GM18502 (cell line): ENCODE results near the gene EID1.
"Not testable (repeated sequence)": the region's sequence is repeated elsewhere in the genome, so short reads cannot be mapped to it uniquely, and the experiment has no call there.

ENCODE experiments used
- ATAC-seq: cut with Tn5 transposase; IDR thresholded peaks from one replicate; pipeline ENCODE4 v1.9.1; 2021; ENCODE audit warnings: mild to moderate bottlenecking; ENCODE audit not compliant: unreplicated experiment, poor library complexity

Gene EID1

DNA sequence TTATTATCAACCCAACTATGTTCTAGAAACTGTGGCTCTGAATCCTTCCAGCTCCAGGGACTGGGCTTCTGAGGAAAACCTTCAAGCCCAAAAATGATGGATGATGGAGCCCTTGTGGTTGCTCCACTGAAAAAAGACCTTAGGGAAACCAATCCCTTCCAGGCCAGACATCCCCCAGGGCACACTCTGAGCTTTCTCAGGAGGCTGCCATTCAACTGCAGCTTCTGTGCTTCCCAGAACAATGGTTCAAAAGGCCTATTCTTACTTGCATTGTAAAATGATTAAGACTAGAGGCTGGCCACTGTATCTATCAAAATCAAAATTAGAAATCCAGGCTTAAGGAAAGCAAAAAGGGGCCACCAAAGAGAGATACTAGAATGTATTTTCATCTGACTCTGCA lies 27.3 kb downstream of the EID1 start:
- no peak for ATAC-seq

DNA sequence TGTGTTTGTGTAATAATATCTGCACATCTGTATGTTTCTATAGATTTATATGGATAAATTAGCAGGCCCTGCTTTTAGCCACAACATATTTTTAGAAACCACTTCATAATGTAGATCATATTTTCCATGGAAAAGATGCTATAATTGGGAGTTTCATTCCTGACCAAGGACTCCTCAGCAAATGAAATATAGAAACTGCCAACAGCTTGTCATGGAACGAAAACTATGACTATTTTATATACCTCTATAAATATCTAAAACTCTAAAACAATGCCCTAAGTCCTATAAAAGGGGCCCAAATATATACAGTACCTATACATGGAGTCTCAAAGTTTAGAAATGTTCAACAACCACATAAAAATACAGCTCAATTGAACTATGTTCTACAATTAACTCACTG lies 27.9 kb downstream of the EID1 start:
- ATAC-seq = no peak

GRCh38 chr15:48909313-48909712 lies 31.4 kb downstream of the EID1 start:
- not testable (repeated sequence) for ATAC-seq

- ATAC-seq = not testable (repeated sequence)
Observed at GRCh38 chr15:48910554-48910953, 32.6 kb downstream of the EID1 start.

DNA sequence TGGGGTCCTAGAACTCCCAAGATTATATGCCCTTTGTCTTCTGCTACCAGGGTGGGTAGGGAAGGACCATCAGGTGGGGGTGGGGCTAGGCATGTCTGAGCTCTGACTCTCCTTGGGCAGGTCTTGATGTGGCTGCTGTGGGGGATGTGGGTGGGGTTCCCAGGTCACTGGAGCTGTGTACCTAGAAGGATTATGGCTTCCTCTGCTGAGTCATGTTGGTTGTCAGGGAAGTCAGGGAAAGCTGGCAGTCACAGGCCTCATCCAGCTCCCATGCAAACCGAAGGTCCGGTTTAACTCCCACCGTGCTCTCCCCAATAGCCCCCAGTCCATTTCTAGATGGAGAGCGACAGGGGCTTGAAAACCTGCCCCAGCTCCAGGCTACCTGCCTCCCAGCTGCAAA lies 35.2 kb downstream of the EID1 start:
- no peak for ATAC-seq

DNA sequence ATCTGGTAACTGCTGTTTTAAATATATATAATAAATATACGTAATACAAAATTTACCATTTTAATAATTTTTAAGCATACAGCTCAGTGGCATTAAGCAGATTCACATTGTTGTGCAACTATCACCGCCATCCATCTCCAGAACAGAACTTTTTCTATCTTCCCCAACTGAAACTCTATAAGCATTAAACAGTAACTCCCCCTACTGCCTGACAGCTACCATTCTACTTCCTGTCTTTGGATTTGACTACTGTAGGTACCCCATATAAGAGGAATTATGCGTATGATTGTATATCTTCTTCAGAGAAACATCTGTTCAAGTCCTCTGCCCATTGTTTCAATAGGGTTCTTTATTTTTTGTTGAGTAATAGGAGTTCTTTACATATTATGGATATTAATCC lies 36.8 kb downstream of the EID1 start:
- no peak for ATAC-seq

DNA sequence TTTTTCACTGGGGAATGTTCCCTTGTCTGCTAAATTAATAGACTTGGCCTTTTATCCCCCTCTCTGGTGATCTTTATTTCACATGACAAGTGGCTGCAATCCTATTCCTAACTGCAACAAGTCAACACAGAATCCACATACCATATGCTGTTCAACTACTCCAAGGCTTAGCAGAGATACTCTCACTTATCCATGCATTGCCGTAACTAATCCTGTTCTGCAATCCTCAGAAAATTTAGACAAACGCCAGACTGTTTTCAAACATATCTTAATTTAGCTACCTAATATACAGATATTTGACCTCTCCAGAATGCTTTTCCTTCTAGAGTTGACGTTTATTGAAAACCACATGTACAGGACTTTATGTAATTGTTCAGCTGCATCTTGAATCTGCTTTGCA lies 37.9 kb downstream of the EID1 start:
- no peak for ATAC-seq

DNA sequence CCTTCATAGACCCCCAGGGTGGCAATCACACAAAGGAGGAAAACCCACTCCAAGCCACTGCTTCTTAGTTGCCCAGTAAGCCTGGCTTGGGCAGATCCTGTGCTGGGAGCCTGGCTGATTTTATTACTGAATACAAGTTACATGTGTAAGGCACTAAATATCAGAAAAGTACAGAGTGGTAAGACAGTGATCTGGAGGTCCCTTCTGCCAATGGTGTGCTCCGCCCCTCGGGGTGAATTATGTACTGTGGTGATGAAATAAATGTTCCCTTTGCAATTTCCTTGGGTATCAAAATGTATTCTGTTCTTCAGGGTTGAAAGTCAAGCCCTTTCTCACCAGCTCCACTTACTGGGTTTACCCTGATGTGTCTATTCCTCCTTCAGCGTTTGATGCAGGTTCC lies 38.8 kb downstream of the EID1 start:
- ATAC-seq = no peak

- no peak for ATAC-seq
Observed at GRCh38 chr15:48922046-48922445, 44.1 kb downstream of the EID1 start.

GRCh38 chr15:48924528-48925393 lies 46.8 kb downstream of the EID1 start:
- no peak for ATAC-seq

- no peak for ATAC-seq
Observed at GRCh38 chr15:48925714-48926223, 47.8 kb downstream of the EID1 start.

DNA sequence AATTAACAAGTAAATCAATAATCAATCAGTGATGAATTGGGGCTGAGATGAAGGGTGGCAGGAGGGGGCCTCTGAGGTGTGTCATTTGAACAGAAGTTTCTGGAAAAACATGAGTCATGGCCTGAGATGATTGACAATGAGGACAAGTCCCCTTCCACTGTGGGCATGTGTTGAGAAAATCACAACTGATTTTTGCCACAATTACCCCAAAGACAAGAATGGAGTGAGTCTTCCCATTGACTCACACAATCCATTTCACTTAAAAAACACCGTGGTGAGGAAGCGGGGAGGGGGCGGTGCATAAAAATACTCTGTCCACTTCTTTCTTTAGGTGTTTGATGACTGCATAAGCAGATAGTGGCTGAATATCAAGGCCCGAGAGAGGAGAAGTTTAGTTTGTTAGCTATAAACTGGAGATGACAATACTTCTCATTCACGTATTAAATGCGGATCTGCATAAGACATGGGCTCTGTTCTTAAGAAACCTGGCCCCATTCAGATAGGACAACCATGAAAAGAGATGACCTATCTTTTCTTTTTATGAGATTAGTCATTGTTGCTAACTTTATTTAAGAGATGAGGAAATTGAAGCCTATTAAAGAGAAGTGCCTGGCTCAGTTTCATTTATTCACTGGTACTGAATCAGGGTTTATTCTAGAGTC lies 51.1 kb downstream of the EID1 start:
- no peak for ATAC-seq

- ATAC-seq = no peak
Observed at GRCh38 chr15:48929661-48930060, 51.7 kb downstream of the EID1 start.
